Peyer's patch (tissue), 4 donors: ENCODE measurements around the gene NAV2.

Source experiments
- CTCF ChIP-seq, 6 experiments: fragments of 450-650 bp in 4 of 6; fragments of 200-600 bp in 2 of 6; sonication (generic) in 1 of 6; IDR thresholded peaks; one replicate each; pipeline ENCODE4 v1.5.1; 2017 to 2019; ENCODE audit warnings: antibody characterized with exemption in 6 of 6, mild to moderate bottlenecking in 3 of 6, moderate library complexity in 1 of 6
- POLR2A ChIP-seq, 2 donors: fragments of 450-650 bp; IDR thresholded peaks; one replicate each; pipeline ENCODE4 v1.5.1; 2017; ENCODE audit warnings: antibody characterized with exemption in 2 of 2, mild to moderate bottlenecking in 2 of 2, moderate library complexity in 2 of 2

DNA sequence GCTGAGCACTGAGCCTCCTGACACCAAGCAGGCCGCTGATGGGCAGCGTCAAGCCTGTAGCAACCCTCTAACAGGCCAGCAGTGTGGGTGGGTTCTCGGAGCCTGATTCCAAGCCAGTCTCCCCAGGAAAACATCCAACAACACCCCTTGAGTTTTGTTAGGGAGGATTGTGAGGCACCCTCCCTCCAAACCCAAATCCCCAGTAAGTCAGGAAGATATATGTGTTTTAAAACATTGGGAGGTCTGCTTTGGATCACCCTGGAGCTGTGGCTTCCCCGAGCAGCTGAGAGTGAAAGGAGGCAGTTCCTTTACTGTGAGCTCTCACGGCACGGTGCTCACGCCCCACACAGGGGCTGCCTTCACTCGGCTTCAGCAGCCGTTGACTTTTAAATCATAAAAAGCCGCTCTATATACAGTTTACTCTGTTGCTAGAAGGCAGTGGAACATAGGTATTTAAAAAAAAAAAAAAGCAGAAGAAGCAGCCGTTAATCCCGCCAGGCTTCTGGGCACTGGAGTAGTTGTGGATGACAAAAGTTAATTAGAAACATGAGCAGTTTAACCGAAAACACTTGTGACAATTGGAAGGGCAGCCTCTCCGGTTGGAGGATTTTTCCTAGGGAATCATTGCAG is 218.6 kb downstream of the NAV2 start:
- no peak for TF ChIP-seq CTCF (IDR thresholded peaks at IDR 0.05)
- TF ChIP-seq POLR2A (IDR thresholded peaks at IDR 0.05) = no peak
